ENCODE results near the gene GSG1. TPM values are rescaled to one million over a fixed set of nuclear protein-coding genes. Genes with fewer than 3 reads are reported as not detected.

Gene GSG1
- total RNA-seq, 1 experiment from 2014 or later, result 0.22 TPM

- H3K27me3 Mint-ChIP-seq (ENCODE audit: low read depth), result no peaks in the 10 kb centered on the region
- H3K18ac ChIP-seq (ENCODE audit: insufficient read length, low read depth, low read length), result no peak overlapping the region
- no peak overlapping the region for H2AK5ac ChIP-seq (ENCODE audit: insufficient read length, low read length)
- H3K56ac ChIP-seq (ENCODE audit: insufficient read length, low read depth, low read length), result no peak overlapping the region
- no peak for TF ChIP-seq CTCF (conservative IDR thresholded peaks at IDR 0.05)
- H3K4me1 ChIP-seq (ENCODE audit: insufficient read depth, low read length), result no peaks in the 10 kb centered on the region
- no peak overlapping the region for H3K4me3 Mint-ChIP-seq
- DNase-seq, result no peak
- no peaks in the 10 kb centered on the region for H3K79me2 ChIP-seq (ENCODE audit: insufficient read depth, low read length)
- H2BK5ac ChIP-seq (ENCODE audit: insufficient read length, low read length), result no peak overlapping the region
- no peaks in the 10 kb centered on the region for H3K27me3 ChIP-seq (ENCODE audit: insufficient read depth, low read length)
- no peaks in the 10 kb centered on the region for H3K9me3 ChIP-seq (ENCODE audit: control insufficient read depth, low read depth, low read length)
- H2AFZ ChIP-seq (ENCODE audit: low read length), result no peak overlapping the region
- no peaks in the 10 kb centered on the region for H4K20me1 ChIP-seq (ENCODE audit: control insufficient read depth, insufficient read depth, insufficient read length)
- peaks cover 8 to 10% of the 10 kb centered on the region in 2 experiments for H3K4me1 Mint-ChIP-seq
- no peak overlapping the region for H3T11ph ChIP-seq (ENCODE audit: low read length)
- no peaks in the 10 kb centered on the region for H3K23me2 ChIP-seq (ENCODE audit: insufficient read length, low read depth, low read length, poor library complexity, severe bottlenecking)
- no peak overlapping the region for H3K9ac ChIP-seq (ENCODE audit: extremely low read depth, insufficient read length, low read length)
- H3K4me2 ChIP-seq (ENCODE audit: insufficient read depth, insufficient read length, low read length), result no peak overlapping the region
- WGBS (ENCODE audit: extremely low coverage, insufficient read length, low lambda C conversion rate), result no CpG with 5 or more reads among the region's 5 CpGs
- H4K8ac ChIP-seq (replicated peaks; ENCODE audit: insufficient read length, low read depth, low read length), result no peak overlapping the region
- peaks cover 10 to 33% (median 26%) of the 10 kb centered on the region in 3 experiments for H3K36me3 Mint-ChIP-seq (ENCODE audit: insufficient read depth in 1 of 3, low read depth in 3 of 3)
- H2BK12ac ChIP-seq (ENCODE audit: insufficient read length, low read depth, low read length), result no peak overlapping the region
- no peak overlapping the region for H3K27ac Mint-ChIP-seq
- H3K9me3 Mint-ChIP-seq, result no peaks in the 10 kb centered on the region
- no peak overlapping the region for H2BK15ac ChIP-seq (ENCODE audit: low read depth, low read length)
- no peak overlapping the region for H2BK20ac ChIP-seq (ENCODE audit: low read depth, low read length, poor library complexity, severe bottlenecking)
- no peak overlapping the region for H2BK120ac ChIP-seq (ENCODE audit: low read depth, low read length, poor library complexity, severe bottlenecking)
- no peak overlapping the region for H3K14ac ChIP-seq (ENCODE audit: insufficient read depth, low read length)
- H3K79me1 ChIP-seq (ENCODE audit: insufficient read depth, low read depth, low read length, poor library complexity, severe bottlenecking), result no peaks in the 10 kb centered on the region
- no peak overlapping the region for H3K23ac ChIP-seq (ENCODE audit: insufficient read length, low read depth, low read length)
- H4K91ac ChIP-seq (ENCODE audit: insufficient read length, low read depth, low read length), result no peak overlapping the region
- no peak overlapping the region for H3K27ac ChIP-seq (ENCODE audit: insufficient read length, low read depth, low read length)
- no peak overlapping the region for H4K5ac ChIP-seq (ENCODE audit: insufficient read length, low read depth, low read length)
- no peak overlapping the region for H3K4ac ChIP-seq (ENCODE audit: low read depth, low read length)
Observed at GRCh38 chr12:13061377-13061776, 42.1 kb downstream of the GSG1 start.
